Adrenal gland (tissue), 5 donors: ENCODE data around the gene IQCM.

Source experiments
- CTCF ChIP-seq, 6 experiments: fragments of 450-650 bp in 4 of 6; fragments of 200-600 bp in 2 of 6; sonication (generic) in 1 of 6; IDR thresholded peaks; 1 replicate in 5 of 6; 2 replicates in 1 of 6; pipeline versions ENCODE4 v1.5.1 to v1.8.0; 2016 to 2021; ENCODE audit warnings: antibody characterized with exemption in 6 of 6, mild to moderate bottlenecking in 2 of 6, moderate library complexity in 1 of 6
- POLR2A ChIP-seq, 2 donors: fragments of 450-650 bp; IDR thresholded peaks; one replicate each; pipeline ENCODE4 v1.6.1; 2017; ENCODE audit warnings: antibody characterized with exemption in 2 of 2, mild to moderate bottlenecking in 2 of 2, moderate library complexity in 1 of 2
- donor health status: DM: no; HTN: no; CAD: no.

DNA sequence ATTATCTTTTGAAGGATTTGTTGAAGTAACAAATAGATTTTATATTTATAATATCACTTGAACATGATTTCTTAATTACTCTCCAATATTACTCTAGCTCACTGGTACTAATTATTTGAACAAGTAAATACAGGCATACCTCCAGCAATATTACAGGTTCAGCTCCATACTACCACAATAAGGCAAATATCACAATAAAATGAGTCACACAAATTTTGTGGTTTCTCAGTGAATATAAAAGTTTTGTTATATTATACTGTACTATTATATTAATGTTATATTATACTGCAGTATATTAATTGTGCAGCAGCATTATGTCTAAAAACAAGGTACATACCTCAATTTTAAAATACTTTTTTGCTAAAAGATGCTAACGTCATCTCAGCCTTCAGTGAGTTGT lies 22.4 kb upstream of the IQCM start:
- TF ChIP-seq CTCF (IDR thresholded peaks at IDR 0.05) (no peak), POLR2A (IDR thresholded peaks at IDR 0.05) (no peak)
